ELF-1 (cell line): Measurements from ENCODE around the gene AOAH.
A peak's percentile ranks its signal among the peaks of the same experiment; 100 is the strongest.

Source experiments
- DNase-seq: peaks from one replicate; pipeline ENCODE4 v3.0.0-alpha.2; 2016; ENCODE audit warnings: low read depth, low spot score

The AOAH gene, protein sequence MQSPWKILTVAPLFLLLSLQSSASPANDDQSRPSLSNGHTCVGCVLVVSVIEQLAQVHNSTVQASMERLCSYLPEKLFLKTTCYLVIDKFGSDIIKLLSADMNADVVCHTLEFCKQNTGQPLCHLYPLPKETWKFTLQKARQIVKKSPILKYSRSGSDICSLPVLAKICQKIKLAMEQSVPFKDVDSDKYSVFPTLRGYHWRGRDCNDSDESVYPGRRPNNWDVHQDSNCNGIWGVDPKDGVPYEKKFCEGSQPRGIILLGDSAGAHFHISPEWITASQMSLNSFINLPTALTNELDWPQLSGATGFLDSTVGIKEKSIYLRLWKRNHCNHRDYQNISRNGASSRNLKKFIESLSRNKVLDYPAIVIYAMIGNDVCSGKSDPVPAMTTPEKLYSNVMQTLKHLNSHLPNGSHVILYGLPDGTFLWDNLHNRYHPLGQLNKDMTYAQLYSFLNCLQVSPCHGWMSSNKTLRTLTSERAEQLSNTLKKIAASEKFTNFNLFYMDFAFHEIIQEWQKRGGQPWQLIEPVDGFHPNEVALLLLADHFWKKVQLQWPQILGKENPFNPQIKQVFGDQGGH

DNA sequence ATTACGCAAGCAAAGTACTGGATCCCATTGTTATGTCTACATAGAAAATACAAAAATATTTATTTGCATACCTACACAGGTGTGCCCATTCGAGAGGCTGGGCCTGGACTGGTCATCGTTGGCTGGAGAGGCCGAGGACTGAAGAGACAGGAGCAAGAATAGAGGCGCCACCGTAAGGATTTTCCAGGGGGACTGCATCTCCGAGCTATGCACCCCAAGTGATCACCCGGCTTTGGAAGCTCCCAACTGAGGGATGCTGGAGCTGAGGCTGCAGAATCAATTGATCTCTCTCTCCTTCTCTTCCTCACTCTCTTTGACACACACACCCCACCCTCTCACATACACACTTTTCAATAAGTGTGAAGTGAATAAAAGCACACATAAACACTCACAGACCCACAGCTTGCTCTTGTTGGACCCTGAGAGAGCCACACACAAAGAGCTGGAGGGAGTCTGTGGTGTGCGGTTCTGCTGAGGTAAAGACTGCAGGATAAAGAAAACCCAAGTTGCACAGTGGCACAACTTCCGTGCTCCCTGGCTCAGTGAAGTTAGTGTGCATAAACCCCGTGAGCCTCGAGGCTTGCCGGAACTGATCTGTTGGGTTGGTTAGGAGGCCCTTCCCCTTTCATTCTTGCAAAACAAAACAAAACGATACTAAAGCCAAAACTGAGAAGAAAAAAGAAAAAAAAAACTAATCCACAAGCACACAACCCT is at the start of gene AOAH:
AOAH (minus strand) TSS at position 544 of the 714 bp plus-strand sequence; CDS start at position 198, 346 bp downstream.
- no peak for DNase-seq

DNA sequence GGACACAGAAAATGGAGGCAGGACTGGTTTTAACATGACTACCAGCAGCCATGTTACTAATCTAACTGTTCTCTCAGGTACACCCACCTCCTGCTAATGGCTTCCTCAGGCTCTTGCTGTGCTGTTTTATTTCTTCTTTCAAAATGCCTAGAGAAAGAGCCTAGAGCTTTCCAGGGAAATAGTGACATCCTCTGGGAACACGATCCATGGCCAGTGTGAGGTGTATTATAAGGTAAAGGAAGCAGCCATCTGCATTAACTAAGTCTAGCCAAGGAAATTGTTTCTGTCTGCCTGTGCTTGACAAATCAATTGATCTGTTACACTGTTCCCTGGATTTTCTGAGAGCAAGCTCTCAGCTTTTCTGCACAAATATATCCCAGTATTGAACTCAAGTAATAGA is 42.2 kb upstream of the AOAH start:
- DNase-seq = no peak

DNA sequence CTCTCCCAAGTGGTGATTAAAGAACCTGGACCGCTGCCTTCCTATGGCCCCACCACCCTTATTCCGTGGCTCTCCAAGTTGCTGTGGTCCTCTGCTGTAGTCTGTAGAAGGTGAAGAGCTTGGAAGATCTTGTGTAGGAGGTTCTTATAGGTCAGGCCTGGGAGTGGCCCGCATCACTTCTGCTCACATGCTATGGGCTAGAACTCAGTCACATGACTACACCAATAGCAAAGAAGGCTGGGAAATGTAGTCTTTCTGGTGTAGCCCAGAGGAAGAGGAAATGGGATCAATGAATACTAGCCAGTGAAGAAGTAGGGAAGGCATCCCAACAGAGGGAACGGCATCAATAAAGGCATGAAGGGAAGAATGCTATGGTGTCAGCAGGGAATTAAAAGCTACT is 41.3 kb upstream of the AOAH start:
- peak; percentile 16 for DNase-seq

DNA sequence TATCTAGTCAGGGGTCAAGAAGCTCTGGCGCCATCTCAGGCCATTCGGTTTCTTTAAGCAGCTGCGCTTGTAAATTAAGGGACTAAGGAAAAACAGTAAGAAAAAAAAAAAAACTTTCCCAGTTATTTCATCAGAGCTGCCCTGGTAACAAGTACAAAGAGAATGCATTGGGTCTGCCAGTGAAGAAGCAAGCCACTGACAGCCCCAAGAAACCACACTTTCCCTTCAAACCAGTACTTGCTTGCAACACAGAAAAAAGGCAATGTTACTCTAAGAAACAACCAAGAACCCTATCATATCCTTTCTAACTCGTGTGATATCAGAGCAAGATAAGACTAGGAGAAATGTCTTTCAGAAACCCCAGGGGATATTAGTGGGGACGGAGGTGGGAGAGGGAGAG is 40.6 kb upstream of the AOAH start:
- no peak for DNase-seq

DNA sequence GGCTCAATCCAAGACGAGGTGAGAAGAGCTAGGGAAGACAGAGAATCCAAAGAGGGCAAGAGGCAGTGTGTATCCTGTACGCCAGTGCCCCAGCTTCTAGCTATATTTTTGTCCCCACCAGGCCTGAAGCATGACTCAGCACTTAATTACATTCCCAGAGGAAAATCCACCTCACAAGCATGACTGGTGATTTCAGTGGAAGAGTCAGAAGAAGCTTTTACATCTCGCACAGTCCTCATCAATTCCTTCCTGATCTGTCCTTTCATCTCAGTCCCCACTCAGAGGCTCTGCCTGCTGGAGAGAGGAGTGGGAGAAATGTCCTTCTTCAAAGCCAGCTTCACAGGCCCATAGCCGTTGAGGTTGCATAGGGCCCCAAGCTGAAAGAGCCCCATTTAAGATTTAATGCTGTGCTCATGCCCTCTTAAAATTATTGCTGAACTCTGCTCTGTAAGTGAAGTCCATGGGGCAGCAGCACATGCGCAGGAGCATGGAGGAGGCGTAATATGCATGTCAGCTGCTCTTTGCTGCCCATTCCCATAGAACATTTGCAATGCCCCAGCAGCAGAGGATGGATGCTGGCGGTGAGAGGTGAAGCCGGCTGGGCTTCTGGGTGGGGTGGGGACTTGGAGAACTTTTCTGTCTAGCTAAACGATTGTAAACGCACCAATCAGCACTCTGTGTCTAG is 39.0 kb upstream of the AOAH start:
- peak; percentile 47 for DNase-seq

DNA sequence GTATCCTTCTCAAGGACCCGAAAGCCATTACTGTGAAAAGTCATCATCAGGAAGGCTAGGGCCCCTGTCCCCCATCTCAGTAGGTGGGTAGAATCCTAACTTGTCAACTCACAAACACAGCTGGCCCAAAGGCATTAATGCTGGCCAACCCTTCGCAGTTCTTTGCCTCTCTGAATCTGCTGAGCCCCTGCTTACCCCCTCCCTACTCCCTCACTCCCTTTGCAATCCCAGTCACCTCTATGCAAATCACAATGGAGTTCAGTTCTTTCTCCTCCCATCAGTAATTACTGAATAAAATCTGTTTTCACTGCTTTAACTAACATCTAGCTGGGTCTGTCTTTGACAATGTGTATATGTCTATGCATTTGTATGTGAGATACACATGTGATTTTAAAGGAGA is 38.1 kb upstream of the AOAH start:
- DNase-seq = peak; percentile 38

DNA sequence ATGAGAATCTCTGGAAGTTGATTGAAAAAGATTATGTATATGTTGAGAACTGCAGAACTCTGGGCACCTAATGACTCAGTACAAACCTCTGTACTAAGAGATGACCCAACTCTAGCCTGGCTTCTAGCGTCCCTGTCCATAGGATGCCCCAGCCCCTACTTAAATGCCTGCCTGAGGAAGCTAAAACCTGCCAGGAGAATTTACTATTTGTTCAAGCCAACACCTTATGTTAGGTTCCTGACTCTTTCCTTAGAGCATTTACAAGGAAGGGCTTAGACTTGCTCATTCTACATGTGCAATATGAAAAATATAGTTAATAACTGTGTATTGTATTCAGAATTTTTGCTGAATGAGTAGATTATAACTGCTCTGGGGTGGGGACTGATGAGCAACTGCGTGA is 37.5 kb upstream of the AOAH start:
- DNase-seq = no peak

DNA sequence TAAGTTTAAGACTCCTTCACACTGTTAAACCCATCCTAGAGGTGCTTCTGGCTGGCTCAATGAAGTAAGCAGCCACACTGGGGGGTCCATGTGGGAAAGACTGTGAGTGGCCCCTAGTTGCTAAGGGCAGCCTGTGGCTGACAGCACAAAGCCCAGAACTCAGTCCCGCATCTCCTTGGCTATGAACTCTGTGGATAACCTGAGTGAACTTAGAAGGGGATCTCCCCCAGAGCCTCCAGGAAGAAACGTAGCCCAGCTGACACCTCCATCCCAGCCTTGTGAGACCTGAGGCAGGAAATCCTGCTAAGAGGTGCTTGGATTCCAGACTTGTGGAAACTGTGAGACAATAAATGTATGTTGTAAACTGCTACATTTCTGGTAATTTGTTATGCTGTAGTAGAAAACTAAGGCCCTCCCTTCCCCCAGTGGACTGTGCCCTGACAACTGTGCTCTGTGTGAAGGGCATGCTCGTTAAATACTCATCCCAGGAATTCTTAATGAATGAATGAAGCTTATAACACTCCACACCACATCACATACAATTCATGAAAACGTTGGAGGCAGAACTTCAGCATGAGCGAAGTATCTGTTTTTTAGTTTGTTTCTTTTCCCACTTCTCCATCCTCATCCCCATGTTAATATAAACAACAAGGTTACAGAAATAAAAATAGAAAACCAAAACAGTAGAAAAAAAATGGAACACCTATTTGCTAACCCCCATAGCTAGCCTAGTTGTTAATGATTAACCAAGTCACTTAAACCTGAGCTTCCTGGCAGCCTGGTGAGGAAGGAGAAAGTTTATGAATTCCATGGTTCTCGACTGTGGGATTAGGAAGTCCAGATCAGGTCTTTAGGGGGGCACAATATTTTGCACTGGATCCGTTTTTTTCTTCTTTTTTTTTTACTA is 36.8 kb upstream of the AOAH start:
- no peak for DNase-seq

DNA sequence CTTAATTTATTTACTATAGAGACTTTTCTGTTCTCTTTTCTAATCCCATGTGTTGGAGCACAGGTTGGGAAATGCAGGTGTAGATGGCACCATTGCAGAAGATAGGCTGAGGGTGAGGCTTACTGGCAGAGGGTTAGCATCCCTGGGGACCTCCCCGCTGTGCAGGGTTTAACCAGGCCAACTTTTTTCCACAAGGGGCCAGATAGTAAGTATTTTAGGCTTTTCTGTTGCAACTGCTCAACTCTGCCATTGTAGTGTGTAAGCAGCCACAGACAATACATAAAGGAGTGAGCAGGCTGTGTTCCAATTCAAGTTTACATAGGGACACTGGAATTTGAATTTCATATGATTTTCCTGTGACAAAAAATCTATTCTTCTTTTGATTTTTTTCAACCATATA is 34.6 kb upstream of the AOAH start:
- DNase-seq = no peak

DNA sequence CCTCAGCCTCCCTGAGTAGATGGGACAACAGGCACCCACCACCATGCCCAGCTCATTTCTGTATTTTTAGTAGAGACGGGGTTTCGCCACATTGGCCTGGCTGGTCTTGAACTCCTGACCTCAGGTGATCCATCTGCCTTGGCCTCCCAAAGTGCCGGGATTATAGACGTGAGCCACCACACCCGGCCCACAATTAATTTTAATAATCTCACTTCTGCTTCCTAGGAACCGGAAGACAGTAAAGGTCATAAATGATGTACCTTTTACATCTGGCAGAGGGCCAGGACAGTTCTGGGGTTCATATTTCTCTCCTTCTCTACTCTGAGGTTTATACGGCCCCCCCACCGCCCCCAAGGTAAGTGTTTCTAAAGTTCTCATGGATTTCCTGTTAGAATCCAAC is 31.2 kb upstream of the AOAH start:
- no peak for DNase-seq

DNA sequence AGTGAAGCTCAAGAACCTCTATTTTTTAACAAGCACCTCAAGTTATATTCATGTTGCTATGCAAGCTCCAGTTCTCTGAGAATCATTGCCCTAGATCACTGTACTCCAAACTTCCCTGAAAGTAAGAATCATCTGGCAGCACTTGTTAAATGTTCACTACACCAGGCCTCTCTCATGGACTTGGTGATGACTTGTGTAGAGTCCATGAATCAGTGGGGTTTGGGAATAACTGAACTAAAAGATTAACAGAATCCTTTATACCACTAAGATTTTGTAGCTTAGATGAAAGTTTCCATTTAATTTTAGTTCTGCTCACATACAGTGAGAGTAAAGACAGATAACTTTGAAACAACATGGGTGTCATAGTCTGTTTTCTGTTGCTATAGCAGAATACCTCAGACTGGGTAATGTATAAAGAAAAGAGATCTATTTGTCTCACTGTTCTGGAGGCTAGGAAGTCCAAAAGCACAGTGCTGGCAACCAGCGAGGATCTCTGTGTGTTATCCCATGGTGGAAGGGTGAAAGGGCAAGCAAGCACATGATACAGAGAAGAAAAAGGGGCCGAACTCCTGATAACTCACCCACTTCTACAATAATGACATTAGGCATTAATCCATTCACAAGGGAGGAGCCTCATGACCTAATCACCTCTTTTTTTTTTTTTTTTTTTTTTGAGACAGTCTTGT is 27.9 kb upstream of the AOAH start:
- DNase-seq = no peak

DNA sequence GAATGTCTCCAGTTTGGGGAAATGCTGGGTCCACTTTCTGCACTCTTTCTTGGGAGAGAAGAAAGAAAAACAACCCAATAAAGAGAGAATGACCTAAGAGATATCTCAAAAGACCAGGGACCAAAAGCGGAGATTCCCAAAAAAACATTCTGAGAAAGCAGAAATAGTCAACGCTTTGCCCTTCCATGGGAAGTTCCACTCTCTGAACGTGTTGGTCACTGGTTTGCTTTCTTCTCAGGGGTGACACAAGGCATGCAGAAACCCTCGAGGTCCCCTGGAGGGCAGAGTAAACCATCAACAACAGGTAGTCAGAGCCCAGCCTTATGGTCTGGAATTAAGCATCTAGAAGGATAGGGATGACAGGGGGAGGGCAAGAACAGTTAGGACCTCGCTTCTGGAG is 26.2 kb upstream of the AOAH start:
- DNase-seq = no peak

DNA sequence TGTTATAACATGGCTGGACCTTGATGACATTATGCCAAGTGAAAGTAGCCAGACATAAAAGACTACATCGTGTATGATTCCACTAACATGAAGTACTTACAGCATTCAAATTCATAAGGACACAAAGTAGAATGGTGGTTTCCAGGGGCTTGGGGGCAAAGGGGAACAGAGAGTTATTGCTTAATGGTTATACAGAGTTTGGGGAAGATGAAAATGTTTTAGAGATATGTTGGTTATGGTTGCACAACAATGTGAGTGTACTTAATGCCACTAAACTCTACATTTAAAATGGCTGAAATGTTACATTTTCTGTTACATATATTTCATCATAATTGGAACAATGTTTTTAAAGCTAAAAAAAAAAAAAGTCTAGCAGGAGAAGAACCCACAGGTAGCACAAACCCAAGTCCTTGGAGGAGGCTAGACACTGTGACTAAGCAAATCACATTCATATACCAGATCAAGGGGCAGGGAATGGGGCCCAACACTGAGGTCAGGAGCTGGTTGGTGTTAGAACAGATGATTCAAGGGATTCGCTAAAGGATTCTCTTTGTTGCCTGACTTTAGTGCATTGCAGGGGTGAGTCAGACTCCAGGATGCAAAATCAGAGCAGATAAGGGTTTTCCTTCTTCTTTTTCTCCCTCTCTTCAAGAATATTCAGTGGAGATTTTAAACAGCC is 25.1 kb upstream of the AOAH start:
- no peak for DNase-seq

DNA sequence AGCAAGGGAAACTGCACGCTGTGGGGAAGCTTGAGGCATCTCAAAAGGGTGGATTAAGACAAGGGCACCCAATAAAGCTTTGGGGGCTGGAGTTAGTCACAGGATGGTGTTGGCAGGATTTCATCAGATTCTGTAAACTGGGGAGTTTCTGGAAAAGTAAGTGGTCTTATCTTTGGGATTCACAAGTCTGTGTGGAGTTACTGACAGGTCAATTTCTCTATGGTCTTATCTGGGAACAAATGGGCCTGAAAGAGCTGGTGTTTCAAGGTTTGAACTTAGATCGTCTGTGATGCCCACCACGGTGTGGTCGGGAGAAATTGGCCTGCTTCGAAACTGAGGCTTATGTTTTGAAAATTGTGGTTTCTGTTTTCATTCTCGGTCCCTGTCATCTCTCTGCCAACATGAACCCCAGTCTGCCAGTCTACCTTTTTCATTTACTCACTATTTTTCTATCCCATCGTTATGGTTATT is 23.8 kb upstream of the AOAH start:
- no peak for DNase-seq

DNA sequence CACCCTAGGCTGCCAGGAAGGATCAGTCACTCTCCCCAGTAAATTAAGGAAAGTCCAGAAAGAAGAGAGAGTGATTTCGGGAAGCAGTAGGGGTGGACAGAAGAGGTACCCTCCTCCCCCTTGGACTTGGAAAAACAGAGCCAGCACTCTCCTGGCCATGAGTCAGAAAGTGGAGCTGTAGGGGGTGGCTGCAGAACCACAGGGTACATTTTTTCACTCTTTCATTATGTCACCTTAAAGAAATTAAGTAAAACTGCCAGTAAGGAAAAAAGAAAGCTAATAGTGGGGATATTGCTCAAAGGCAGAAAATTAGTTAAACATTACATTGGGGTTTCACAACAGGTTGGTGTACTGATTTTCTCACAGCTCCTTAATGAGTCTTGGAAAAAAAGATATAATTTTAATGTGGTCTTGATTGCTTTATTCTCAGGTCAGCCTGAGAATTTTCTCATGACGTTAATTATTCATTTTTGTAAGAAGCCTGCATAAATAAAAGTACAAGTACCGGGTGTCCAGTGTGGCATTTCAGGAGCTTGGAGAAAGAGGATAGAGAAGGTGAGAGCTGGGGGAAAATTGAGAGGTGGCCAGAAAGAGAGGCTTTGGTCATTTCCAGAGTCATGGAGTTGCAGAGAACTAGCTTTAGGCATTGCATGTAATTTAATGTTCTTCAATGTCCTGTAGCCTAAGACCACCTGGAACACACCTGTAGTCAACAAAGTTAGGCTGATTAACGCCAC is 23.2 kb upstream of the AOAH start:
- no peak for DNase-seq

DNA sequence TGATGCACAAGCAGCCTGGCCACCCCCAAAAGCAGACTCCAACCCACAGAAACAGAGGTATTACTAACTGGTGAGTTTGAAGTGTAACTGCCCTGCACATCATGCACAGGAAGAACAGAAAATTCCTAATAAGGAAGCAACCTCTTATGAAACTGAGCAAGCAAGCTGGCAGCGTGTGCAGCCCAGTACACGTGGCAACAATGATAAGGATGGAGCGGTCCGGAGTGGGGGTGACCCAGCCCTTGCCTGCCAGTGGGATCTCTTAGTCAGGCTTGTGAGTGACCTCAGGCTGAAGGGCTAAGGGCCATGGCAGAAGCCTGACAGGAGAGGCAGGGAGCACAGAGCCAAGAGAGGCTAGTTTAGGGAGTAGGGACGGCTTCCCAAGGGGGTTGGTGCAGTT is 22.1 kb upstream of the AOAH start:
- DNase-seq = no peak

DNA sequence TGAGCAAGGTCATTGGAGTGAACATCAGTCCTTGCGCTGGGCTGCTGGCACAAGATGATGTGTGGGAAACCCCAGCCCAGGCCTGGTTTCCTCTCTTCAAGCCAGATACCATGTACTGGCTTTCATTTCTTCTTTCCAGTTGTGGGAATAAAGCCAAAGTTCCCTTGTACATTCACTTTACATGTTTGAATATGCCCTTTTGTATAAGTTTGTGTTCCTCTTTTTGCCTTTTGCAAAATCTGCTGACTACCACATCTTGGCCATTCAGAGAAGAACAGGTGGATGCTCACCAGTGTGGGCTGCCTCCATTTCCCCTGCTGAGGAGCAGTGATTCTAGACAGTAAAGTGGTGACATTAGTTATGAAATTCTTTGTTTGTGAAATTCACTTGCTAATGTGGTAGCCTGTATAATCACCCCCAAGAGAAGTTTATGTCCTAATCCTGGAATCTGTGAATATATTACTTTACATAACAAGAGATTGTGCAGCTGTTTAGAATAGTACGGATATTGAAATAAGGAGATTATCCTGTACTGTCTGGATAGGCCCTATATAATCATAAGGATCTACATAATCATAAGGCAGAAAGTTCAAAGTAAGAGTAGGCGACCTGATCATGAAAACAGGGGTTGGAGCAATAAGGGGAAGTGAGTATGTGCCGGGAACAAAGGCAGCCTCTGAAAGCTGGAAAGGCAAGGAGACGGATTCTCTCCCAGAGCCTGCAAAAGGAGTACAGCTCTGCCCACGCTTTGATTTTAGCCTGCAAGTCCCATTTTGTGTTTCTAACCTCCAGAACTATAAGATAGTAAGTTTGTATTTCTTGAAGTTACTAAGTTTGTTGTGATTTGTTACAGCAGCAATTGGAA is 18.8 kb upstream of the AOAH start:
- no peak for DNase-seq

DNA sequence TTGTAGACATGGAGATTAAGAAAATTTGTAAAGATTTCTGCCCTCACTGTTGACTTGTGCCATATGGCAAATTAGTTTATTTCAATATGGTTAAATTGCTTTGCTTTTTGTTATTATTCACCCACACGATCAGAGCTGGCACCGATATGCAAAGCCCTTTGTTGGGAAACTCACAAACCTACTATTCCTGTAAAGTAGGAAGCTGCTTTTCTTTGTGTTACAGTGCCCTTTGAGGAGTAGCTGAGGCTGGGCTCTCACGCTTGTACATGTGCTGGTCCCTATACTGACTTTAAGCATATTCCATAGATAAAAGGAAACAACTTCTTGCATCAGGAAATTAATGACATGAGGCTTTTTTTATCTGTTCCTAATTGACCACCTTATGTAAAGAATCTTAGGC is 17.6 kb upstream of the AOAH start:
- no peak for DNase-seq
